ENCODE data around the gene CHADL.
"Not testable (repeated sequence)": the region's sequence is repeated elsewhere in the genome, so short reads cannot be mapped to it uniquely, and the experiment has no call there.

CHADL gene

DNA sequence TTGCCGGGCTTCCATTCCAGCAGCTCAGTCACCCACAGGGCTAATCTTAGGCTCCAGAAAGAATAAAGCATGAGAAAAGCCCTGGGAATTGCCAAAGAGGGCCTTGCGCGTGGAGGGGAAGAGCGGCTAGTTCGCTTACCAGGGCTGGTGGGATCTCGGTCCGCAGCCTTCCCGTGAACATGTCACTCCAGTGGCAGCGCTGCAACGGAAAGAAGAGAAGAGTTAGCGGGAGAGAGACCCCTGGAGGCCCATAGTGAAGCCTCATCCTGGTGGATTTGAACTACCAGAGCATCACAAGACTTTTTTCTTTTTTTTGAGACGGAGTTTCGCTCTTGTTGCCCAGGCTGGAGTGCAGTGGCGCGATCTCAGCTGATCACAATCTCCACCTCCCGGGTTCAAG is 27.2 kb upstream of the CHADL start:
- TF ChIP-seq, protein P1, sequence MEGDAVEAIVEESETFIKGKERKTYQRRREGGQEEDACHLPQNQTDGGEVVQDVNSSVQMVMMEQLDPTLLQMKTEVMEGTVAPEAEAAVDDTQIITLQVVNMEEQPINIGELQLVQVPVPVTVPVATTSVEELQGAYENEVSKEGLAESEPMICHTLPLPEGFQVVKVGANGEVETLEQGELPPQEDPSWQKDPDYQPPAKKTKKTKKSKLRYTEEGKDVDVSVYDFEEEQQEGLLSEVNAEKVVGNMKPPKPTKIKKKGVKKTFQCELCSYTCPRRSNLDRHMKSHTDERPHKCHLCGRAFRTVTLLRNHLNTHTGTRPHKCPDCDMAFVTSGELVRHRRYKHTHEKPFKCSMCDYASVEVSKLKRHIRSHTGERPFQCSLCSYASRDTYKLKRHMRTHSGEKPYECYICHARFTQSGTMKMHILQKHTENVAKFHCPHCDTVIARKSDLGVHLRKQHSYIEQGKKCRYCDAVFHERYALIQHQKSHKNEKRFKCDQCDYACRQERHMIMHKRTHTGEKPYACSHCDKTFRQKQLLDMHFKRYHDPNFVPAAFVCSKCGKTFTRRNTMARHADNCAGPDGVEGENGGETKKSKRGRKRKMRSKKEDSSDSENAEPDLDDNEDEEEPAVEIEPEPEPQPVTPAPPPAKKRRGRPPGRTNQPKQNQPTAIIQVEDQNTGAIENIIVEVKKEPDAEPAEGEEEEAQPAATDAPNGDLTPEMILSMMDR (IDR thresholded peaks at IDR 0.05; ENCODE audit: low read depth, low read length) = no peak

DNA sequence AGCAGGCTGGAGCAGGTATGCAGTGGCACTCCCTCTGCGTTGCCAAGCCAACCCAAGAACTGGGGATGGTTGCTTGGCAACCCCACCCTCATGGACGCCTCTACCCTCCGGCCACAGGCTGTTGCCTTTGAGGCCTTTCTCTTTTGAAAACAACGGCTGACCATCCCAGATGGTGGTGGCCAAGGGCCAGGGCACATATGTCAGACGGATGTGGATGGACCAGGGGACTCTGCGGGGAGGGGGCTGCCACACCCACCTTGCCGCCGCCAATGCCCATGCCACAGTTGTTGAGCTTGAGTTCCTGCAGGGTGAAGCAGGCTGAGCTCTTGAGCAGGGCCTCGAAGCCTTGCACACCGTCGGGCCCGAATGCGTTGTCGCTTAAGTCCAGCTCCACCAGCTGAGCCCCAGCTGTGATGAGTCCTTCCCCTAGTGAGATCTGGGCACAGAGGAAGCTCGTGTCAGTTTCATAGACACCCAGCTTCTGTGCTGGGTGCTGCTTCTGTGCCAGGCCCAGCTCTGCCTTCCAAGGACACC is 23.7 kb upstream of the CHADL start:
- no peak overlapping the region for H3K4me3 ChIP-seq (replicated peaks in 1 of 2; ENCODE audit: low read depth in 2 of 2, low read length in 2 of 2)
- TF ChIP-seq, protein P1 (IDR thresholded peaks at IDR 0.05; ENCODE audit: low read depth, low read length) = no peak

More for the DNA sequence above, 27.2 kb upstream of the CHADL start:
- DNase-seq (ENCODE audit: low read depth in 2 of 2) = no peak
- no peak overlapping the region for H3K4me3 ChIP-seq (replicated peaks in 1 of 2; ENCODE audit: low read depth in 2 of 2, low read length in 2 of 2)

DNA sequence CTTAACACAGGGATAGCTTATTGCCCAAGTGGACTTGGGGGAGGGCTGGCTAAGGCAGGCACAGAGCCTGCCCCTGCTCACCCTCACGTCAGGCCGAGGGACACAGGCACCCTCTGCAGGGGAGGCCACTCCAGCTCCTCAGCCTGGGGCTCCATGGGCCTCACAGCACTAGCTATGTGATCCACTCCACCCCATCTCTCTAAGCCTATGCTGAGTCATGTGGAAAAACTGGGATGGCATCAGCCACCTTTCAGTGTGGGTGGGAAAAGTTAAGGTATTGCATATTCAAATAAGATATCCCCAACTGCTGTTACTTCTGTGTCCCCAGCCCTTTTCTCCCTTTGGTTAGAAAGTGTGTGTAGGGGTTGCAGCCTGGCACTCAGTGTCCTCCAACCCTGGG is 23.0 kb upstream of the CHADL start:
- TF ChIP-seq, protein P1 (IDR thresholded peaks at IDR 0.05; ENCODE audit: low read depth, low read length) = no peak
- no peak overlapping the region for H3K4me3 ChIP-seq (replicated peaks in 1 of 2; ENCODE audit: low read depth in 2 of 2, low read length in 2 of 2)
- no peak for DNase-seq (ENCODE audit: low read depth in 2 of 2)

More for the DNA sequence above, 23.7 kb upstream of the CHADL start:
- DNase-seq (ENCODE audit: low read depth in 2 of 2) = no peak

DNA sequence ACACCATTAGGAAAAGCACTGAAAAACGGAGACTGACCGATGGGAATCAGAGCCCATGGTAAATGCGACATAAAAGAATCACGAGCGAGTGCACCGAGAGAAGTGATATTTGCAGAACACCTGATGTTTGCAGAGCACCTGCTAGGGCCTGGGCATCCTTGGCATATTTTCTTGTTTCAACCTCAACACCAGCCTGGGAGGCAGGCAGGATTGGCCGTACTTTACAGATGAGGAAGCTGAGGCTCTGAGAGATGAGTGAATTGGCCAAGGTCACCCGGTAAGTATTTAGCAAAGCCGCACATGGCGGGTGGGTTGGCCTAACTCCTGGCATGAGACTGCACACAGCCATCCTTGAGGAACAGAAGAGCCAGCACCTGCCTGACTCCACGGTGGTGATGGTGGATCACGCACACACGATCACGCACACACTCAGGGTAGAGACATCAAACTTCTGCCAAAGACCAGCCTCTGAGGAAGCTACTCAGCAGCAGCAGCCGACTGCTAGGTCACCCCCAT is 21.6 kb upstream of the CHADL start:
- H3K4me3 ChIP-seq (replicated peaks in 1 of 2; ENCODE audit: low read depth in 2 of 2, low read length in 2 of 2) = no peak overlapping the region
- TF ChIP-seq, protein P1 (IDR thresholded peaks at IDR 0.05; ENCODE audit: low read depth, low read length) = no peak
- no peak for DNase-seq (ENCODE audit: low read depth in 2 of 2)

DNA sequence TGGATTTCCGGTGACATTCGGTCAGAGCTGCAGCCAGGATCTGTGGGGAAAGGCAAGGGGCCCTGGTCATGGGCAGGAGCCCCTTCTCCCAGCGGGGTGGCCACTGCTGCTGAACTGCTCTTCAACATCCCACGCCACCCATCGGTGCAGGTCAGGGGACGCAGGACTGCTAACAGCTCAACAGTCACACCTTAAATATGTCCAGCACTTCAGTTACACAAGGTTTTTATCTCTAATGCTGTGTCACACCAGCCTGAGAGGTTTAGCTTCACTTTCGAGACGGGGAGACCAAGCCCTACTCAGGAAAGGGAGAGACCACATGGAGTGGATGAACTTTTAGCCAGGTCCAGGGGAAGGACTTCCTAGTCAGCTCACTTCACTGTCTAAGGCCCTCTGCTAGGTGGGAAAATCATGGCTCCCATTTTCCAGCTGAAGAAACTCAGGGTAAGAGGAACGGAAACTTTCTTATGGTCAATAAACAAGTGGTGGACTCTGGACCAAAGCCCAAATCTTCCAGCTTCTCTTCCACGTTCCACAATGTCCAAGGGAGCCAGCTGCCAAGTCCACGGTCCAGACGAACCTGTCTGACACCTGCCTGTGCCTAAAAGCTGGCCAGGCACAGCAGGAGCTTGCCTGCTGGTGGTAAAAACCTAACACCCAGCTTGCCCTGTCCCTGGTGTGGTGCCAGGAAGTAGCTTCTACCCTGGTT is 21.0 kb upstream of the CHADL start:
- DNase-seq (ENCODE audit: low read depth in 2 of 2) = no peak
- TF ChIP-seq, protein P1 (IDR thresholded peaks at IDR 0.05; ENCODE audit: low read depth, low read length) = no peak
- no peak overlapping the region for H3K4me3 ChIP-seq (replicated peaks in 1 of 2; ENCODE audit: low read depth in 2 of 2, low read length in 2 of 2)

DNA sequence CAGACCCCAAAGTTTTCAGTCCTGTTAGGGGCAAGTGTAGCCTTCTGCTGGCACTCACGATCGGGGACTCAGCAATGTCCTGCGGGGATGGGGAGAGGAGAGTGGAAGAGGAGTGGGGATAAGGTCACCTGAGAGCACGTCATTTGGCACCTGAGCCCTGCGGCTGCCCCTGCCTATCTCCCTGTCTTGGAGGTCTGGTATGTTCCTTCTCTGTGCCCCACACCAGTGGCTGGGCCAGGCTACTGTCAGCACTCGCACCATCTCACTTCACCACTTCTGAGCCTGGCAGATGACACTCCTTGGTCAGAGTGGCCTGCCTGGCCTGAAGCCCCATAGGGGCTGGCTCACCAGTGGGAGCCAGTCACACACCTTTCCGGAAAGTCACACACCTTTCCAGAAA is 20.1 kb upstream of the CHADL start:
- TF ChIP-seq, protein P1 (IDR thresholded peaks at IDR 0.05; ENCODE audit: low read depth, low read length) = no peak
- no peak overlapping the region for H3K4me3 ChIP-seq (replicated peaks in 1 of 2; ENCODE audit: low read depth in 2 of 2, low read length in 2 of 2)
- DNase-seq (ENCODE audit: low read depth in 2 of 2) = no peak

DNA sequence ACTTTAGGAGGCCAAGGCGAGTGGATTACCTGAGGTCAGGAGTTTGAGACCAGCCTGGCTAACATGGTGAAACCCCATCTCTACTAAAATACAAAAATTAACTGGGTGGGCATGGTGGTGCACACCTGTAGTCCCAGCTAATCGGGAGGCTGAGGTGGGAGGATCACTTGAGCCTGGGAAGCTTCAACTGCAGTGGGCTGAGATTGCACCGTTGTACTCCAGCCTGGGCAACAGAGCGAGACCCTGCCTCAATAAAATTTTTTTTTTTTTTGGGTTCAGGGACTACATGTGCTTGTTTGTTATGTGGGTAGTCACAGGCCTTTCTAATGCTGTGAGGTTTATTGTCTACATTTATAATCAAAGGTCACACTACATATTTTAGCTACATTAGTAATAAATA is 19.0 kb upstream of the CHADL start:
- not testable (repeated sequence) for H3K4me3 ChIP-seq (replicated peaks in 1 of 2; ENCODE audit: low read depth in 2 of 2, low read length in 2 of 2); DNase-seq (ENCODE audit: low read depth in 2 of 2)
